Upper lobe of left lung (tissue), 4 donors: ENCODE measurements around the gene HTR2B.

Source experiments
- EP300 ChIP-seq, 4 donors: sonication (generic); formaldehyde crosslinking; IDR thresholded peaks; one replicate each; pipeline ENCODE4 v1.5.1; 2017; ENCODE audit warnings: antibody characterized with exemption in 4 of 4, control low read depth in 2 of 4
- POLR2A ChIP-seq, 4 donors: fragments of 450-650 bp; IDR thresholded peaks; one replicate each; pipeline ENCODE4 v1.5.1; 2016 to 2017; ENCODE audit warnings: antibody characterized with exemption in 4 of 4, mild to moderate bottlenecking in 2 of 4
- TF ChIP-seq, protein P1 (sequence below), 6 experiments: fragments of 450-650 bp in 4 of 6; fragments of 200-600 bp in 2 of 6; sonication (generic) in 2 of 6; IDR thresholded peaks; one replicate each; pipeline ENCODE4 v1.5.1; 2016 to 2019; ENCODE audit warnings: antibody characterized with exemption in 6 of 6

DNA sequence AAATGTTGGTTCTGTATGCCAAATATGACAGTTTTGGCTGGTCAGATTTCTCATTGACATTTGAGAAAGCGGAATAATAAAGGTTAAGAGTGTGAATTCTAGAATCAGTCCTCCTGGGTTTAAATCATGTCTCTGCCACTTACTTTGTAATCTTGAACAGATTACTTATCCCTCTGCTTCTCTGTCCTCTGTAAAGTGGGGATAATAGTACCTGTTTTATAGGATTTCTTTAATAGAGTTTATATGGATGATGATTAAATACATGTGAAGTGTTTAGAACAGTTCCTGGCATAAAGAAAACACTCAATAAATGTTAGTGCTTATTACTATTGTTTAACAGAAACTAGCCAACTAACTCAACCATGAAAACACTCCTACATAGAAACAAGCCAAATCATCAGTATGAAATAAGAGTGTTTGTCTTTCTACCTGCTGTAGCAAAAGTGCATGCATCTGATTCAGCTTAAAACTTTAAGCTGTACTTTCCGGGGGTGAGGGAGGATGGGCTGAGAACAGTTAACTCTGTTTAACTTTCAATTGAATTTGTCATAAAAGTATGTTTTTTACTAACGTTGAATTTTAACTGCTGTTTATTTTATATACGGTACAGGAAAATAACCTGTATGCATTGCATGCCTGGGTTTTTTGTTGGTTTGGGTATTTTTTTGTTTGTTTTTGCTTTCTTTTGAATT lies 6.8 kb downstream of the HTR2B start:
- TF ChIP-seq, protein P1, sequence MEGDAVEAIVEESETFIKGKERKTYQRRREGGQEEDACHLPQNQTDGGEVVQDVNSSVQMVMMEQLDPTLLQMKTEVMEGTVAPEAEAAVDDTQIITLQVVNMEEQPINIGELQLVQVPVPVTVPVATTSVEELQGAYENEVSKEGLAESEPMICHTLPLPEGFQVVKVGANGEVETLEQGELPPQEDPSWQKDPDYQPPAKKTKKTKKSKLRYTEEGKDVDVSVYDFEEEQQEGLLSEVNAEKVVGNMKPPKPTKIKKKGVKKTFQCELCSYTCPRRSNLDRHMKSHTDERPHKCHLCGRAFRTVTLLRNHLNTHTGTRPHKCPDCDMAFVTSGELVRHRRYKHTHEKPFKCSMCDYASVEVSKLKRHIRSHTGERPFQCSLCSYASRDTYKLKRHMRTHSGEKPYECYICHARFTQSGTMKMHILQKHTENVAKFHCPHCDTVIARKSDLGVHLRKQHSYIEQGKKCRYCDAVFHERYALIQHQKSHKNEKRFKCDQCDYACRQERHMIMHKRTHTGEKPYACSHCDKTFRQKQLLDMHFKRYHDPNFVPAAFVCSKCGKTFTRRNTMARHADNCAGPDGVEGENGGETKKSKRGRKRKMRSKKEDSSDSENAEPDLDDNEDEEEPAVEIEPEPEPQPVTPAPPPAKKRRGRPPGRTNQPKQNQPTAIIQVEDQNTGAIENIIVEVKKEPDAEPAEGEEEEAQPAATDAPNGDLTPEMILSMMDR (IDR thresholded peaks at IDR 0.05) = no peak
- TF ChIP-seq EP300 (IDR thresholded peaks at IDR 0.05) (no peak), POLR2A (IDR thresholded peaks at IDR 0.05) (no peak)
